ENCODE measurements around the gene PABPN1L. TPM values are rescaled to one million over a fixed set of nuclear protein-coding genes. Genes with fewer than 3 reads are reported as not detected.

Gene PABPN1L
- total RNA-seq, 1 donor from 2014 or later = not detected

DNA sequence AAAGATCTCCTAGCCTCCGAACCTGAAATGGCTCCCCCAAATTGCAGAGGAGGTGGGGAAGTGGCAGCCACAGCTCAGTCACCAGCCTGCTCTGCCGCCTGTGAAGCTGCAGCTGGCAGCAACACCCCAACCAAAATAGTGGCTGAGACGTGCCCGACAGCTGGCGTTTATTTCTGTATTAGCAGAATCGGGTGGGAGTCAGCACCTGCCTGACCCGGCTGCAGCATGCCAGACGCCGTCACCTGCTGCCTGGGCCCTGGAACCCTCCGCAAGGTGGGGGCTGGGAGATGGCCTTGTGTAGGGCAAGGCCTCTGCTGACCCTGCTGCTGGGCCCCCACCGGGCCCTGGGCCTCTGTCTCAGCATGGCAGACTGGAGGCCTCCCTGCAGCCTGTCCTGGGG is 17.5 kb upstream of the PABPN1L start:
- Mint-ChIP-seq H3K4me3 (no peak overlapping the region), H3K36me3 (ENCODE audit: low read depth) (no peaks in the 10 kb centered on the region), H3K27me3 (ENCODE audit: low read depth) (no peaks in the 10 kb centered on the region), H3K27ac (ENCODE audit: unreplicated experiment) (no peak overlapping the region), H3K4me1 (no peaks in the 10 kb centered on the region), H3K9me3 (no peaks in the 10 kb centered on the region)
- TF ChIP-seq, protein P1, sequence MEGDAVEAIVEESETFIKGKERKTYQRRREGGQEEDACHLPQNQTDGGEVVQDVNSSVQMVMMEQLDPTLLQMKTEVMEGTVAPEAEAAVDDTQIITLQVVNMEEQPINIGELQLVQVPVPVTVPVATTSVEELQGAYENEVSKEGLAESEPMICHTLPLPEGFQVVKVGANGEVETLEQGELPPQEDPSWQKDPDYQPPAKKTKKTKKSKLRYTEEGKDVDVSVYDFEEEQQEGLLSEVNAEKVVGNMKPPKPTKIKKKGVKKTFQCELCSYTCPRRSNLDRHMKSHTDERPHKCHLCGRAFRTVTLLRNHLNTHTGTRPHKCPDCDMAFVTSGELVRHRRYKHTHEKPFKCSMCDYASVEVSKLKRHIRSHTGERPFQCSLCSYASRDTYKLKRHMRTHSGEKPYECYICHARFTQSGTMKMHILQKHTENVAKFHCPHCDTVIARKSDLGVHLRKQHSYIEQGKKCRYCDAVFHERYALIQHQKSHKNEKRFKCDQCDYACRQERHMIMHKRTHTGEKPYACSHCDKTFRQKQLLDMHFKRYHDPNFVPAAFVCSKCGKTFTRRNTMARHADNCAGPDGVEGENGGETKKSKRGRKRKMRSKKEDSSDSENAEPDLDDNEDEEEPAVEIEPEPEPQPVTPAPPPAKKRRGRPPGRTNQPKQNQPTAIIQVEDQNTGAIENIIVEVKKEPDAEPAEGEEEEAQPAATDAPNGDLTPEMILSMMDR (conservative IDR thresholded peaks at IDR 0.05) = no peak
- DNase-seq (ENCODE audit: low read depth, low spot score) = no peak

GRCh38 chr16:88883117-88883895 is 16.8 kb upstream of the PABPN1L start:
- TF ChIP-seq, protein P1 (conservative IDR thresholded peaks at IDR 0.05) = no peak
- Mint-ChIP-seq H3K36me3 (ENCODE audit: low read depth) (no peaks in the 10 kb centered on the region), H3K27ac (ENCODE audit: unreplicated experiment) (no peak overlapping the region), H3K27me3 (ENCODE audit: low read depth) (no peaks in the 10 kb centered on the region), H3K9me3 (no peaks in the 10 kb centered on the region), H3K4me3 (no peak overlapping the region), H3K4me1 (no peaks in the 10 kb centered on the region)
- no peak for DNase-seq (ENCODE audit: low read depth, low spot score)

GRCh38 chr16:88882358-88883030 is 16.0 kb upstream of the PABPN1L start:
- no peaks in the 10 kb centered on the region for H3K9me3 Mint-ChIP-seq
- DNase-seq (ENCODE audit: low read depth, low spot score) = no peak
- no peak overlapping the region for H3K27ac Mint-ChIP-seq (ENCODE audit: unreplicated experiment)
- no peaks in the 10 kb centered on the region for H3K27me3 Mint-ChIP-seq (ENCODE audit: low read depth)
- TF ChIP-seq, protein P1 (conservative IDR thresholded peaks at IDR 0.05) = no peak
- no peaks in the 10 kb centered on the region for H3K4me1 Mint-ChIP-seq
- no peaks in the 10 kb centered on the region for H3K36me3 Mint-ChIP-seq (ENCODE audit: low read depth)
- H3K4me3 Mint-ChIP-seq = no peak overlapping the region

DNA sequence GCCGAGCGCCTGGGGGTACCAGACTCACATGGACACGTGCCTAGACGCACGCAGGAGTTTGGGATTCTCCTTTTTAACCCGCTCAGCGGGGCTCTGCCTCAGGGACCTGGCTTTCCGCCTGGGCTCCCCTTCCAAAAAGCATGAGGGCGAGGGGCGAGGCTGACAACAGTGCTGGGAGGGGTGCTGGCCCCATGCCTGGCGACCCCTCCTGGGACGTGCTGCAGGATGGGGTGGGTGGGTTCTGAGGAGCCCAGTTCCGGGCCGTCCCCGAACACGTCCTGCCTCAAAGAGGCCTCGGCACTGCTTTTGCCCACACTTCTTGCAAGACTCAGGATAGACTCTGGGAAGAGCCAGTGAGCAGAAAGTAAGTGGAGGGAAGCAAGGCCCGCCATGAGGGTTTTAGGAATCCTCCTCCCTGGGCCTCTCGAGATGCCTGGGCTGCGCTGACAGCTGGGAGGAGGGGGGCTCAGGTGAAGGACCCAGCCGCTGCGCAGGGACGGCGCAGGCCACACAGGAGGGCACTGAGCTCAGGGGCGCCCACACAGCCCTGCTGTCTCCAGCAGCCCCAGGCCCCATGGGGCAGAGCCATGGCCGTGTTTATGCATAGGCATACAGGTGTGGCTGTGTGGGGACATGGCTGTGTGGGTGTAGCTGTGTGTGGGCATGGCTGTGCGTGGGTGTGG is 15.4 kb upstream of the PABPN1L start:
- no peaks in the 10 kb centered on the region for H3K9me3 Mint-ChIP-seq
- DNase-seq (ENCODE audit: low read depth, low spot score) = no peak
- TF ChIP-seq, protein P1 (conservative IDR thresholded peaks at IDR 0.05) = no peak
- H3K4me1 Mint-ChIP-seq = no peaks in the 10 kb centered on the region
- no peak overlapping the region for H3K4me3 Mint-ChIP-seq
- no peaks in the 10 kb centered on the region for H3K27me3 Mint-ChIP-seq (ENCODE audit: low read depth)
- H3K36me3 Mint-ChIP-seq (ENCODE audit: low read depth) = no peaks in the 10 kb centered on the region
- no peak overlapping the region for H3K27ac Mint-ChIP-seq (ENCODE audit: unreplicated experiment)

GRCh38 chr16:88881007-88881615 is 14.7 kb upstream of the PABPN1L start:
- Mint-ChIP-seq H3K36me3 (ENCODE audit: low read depth) (no peaks in the 10 kb centered on the region), H3K4me1 (no peaks in the 10 kb centered on the region), H3K27ac (ENCODE audit: unreplicated experiment) (no peak overlapping the region), H3K4me3 (no peak overlapping the region), H3K9me3 (no peaks in the 10 kb centered on the region), H3K27me3 (ENCODE audit: low read depth) (no peaks in the 10 kb centered on the region)
- TF ChIP-seq, protein P1 (conservative IDR thresholded peaks at IDR 0.05) = no peak
- no peak for DNase-seq (ENCODE audit: low read depth, low spot score)
